Activated naive CD4-positive, alpha-beta T cell treated with anti-CD3 and anti-CD28 coated beads for 36 hours (primary cell): ENCODE data around the gene C20orf204. TPM values are rescaled to one million over a fixed set of nuclear protein-coding genes. Genes with fewer than 3 reads are reported as not detected.

Source experiments
- CTCF ChIA-PET: fragments of 350-600 bp; sonication (Branson Sonifier 250); formaldehyde crosslinking; loops from one replicate; lab custom pipeline; 2021; ENCODE audit warnings: antibody characterized with exemption; lab: Charles Lee
- DNase-seq: peaks from one replicate; pipeline ENCODE4 v3.0.0-alpha.2; 2020
- H3K27ac Mint-ChIP-seq: one replicate; pipeline ENCODE4 v1.8.0; 2021; ENCODE audit warnings: mild to moderate bottlenecking, mixed read lengths
- H3K27me3 Mint-ChIP-seq: one replicate; pipeline ENCODE4 v1.8.0; 2021; ENCODE audit warnings: low read depth, mixed read lengths
- H3K36me3 Mint-ChIP-seq: one replicate; pipeline ENCODE4 v1.8.0; 2021; ENCODE audit warnings: low read depth, mixed read lengths
- H3K4me1 Mint-ChIP-seq: one replicate; pipeline ENCODE4 v1.8.0; 2021; ENCODE audit warnings: low read depth, mixed read lengths
- H3K4me3 Mint-ChIP-seq: one replicate; pipeline ENCODE4 v1.8.0; 2021; ENCODE audit warnings: mild to moderate bottlenecking, moderate library complexity, mixed read lengths
- H3K9me3 Mint-ChIP-seq: one replicate; pipeline ENCODE4 v1.8.0; 2021; ENCODE audit warnings: mixed read lengths
- intact Hi-C: fragments of 100-400 bp; cut with micrococcal nuclease; formaldehyde crosslinking; loops from one replicate; pipeline ENCODE4 v1.15.1; 2023
- total RNA-seq, 2 experiments: library from RNA; stranded (reverse); gene quantifications; one replicate each; pipeline ENCODE4 v1.2.3, GENCODE V29; 2021

Gene C20orf204
- total RNA-seq, 2 experiments from 2014 or later: 1.1 to 1.7 TPM

DNA sequence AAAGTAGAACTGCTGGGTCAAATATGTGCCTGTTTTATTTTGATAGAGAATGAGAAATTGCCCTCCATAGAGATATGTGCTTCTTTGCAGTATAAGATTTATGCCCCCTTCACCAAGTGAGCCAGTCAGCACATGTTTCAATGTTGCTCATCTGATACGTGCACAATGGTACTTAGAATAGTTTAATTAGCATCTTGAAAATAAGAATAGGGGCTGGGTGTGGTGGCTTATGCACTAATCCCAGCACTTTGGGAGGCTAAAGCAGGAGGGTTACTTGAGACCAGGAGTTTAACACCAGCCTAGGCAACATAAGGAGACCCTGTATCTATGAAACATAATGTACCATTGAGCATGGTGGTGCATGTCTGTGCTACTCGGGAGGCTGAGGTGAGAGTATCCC, 20.3 kb upstream of the C20orf204 start:
- Mint-ChIP-seq H3K4me3 (no peak overlapping the region), H3K36me3 (peaks cover 50% of the 10 kb centered on the region), H3K9me3 (no peaks in the 10 kb centered on the region), H3K27ac (no peak overlapping the region), H3K4me1 (peaks cover 18% of the 10 kb centered on the region), H3K27me3 (no peaks in the 10 kb centered on the region)
- CTCF ChIA-PET: no interaction called here
- intact Hi-C loops: no loop called here
- DNase-seq: no peak

GRCh38 chr20:64021124-64021975, 14.6 kb upstream of the C20orf204 start:
- no peaks in the 10 kb centered on the region for H3K27me3 Mint-ChIP-seq

DNA sequence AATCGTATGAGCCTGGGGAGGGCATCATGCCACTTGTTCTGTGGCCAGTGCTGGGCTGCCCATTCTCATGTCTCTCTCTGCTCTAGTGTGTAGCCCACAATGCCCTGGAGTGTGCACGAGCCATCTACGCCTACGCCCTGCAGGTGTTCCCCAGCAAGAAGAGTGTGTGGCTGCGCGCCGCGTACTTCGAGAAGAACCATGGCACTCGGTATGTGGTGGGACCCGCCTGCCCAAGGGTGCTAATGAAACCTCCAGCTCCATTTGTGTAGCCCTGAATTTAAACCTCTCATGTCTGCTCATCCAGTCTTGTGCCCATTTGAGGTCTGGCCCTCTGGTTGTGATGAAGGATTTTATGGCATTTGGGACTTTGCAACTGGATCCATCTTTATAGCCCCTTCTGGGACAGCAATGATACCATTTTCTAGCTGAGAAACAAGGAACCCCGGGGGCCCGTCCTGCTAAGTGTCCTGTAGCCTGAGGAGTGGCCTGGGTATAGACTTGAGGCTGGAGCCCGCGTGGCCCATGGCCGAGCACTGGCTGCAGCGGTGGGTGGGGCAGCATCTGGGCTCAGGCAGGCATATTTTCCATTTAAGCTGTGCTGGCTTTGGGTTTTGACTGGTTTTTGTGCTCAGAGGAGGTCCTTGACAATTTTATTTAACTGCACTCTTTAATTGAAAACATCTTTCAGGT, 13.2 kb upstream of the C20orf204 start:
- Mint-ChIP-seq H3K36me3 (peaks cover 44% of the 10 kb centered on the region), H3K27ac (no peak overlapping the region), H3K4me3 (no peak overlapping the region), H3K27me3 (no peaks in the 10 kb centered on the region), H3K4me1 (no peaks in the 10 kb centered on the region), H3K9me3 (no peaks in the 10 kb centered on the region)
- CTCF ChIA-PET: interaction anchor here (1.0 kb wide), 1 partner anchor 14 kb away, joined by 4 read pairs; the partner anchor contains the start of gene C20orf204
- no peak for DNase-seq
- intact Hi-C loops: no loop called here

More at GRCh38 chr20:64021124-64021975, 14.6 kb upstream of the C20orf204 start:
- Mint-ChIP-seq H3K27ac (no peak overlapping the region), H3K36me3 (peaks cover 46% of the 10 kb centered on the region), H3K4me3 (no peak overlapping the region), H3K9me3 (no peaks in the 10 kb centered on the region), H3K4me1 (no peaks in the 10 kb centered on the region)
- intact Hi-C loops: no loop called here
- no peak for DNase-seq
- CTCF ChIA-PET: no interaction called here

GRCh38 chr20:64023361-64024140, 12.4 kb upstream of the C20orf204 start:
- Mint-ChIP-seq H3K9me3 (no peaks in the 10 kb centered on the region), H3K27me3 (no peaks in the 10 kb centered on the region), H3K4me3 (no peak overlapping the region), H3K27ac (no peak overlapping the region), H3K36me3 (peaks cover 39% of the 10 kb centered on the region), H3K4me1 (no peaks in the 10 kb centered on the region)
- CTCF ChIA-PET: interaction anchor here (1.0 kb wide), 1 partner anchor 13 kb away, joined by 4 read pairs; the partner anchor contains the start of gene C20orf204
- intact Hi-C loops: no loop called here
- DNase-seq: no peak

GRCh38 chr20:64024141-64024990, 11.6 kb upstream of the C20orf204 start:
- Mint-ChIP-seq H3K36me3 (peaks cover 35% of the 10 kb centered on the region), H3K4me1 (no peaks in the 10 kb centered on the region), H3K9me3 (no peaks in the 10 kb centered on the region), H3K4me3 (no peak overlapping the region), H3K27me3 (no peaks in the 10 kb centered on the region), H3K27ac (no peak overlapping the region)
- CTCF ChIA-PET: interaction anchor here (1.4 kb wide), 1 partner anchor 15 kb away, joined by 3 read pairs; no protein-coding TSS in a partner anchor
- intact Hi-C loops: no loop called here
- DNase-seq: no peak

- CTCF ChIA-PET: interaction anchor here (1.4 kb wide), 1 partner anchor 14 kb away, joined by 3 read pairs; no protein-coding TSS in a partner anchor
- H3K36me3 Mint-ChIP-seq: peaks cover 39% of the 10 kb centered on the region
- no peaks in the 10 kb centered on the region for H3K27me3 Mint-ChIP-seq
- intact Hi-C loops: no loop called here
- no peak overlapping the region for H3K4me3 Mint-ChIP-seq
- H3K4me1 Mint-ChIP-seq: no peaks in the 10 kb centered on the region
- DNase-seq: no peak
- H3K27ac Mint-ChIP-seq: no peak overlapping the region
- no peaks in the 10 kb centered on the region for H3K9me3 Mint-ChIP-seq
Measured at GRCh38 chr20:64025101-64025825, 10.7 kb upstream of the C20orf204 start.

DNA sequence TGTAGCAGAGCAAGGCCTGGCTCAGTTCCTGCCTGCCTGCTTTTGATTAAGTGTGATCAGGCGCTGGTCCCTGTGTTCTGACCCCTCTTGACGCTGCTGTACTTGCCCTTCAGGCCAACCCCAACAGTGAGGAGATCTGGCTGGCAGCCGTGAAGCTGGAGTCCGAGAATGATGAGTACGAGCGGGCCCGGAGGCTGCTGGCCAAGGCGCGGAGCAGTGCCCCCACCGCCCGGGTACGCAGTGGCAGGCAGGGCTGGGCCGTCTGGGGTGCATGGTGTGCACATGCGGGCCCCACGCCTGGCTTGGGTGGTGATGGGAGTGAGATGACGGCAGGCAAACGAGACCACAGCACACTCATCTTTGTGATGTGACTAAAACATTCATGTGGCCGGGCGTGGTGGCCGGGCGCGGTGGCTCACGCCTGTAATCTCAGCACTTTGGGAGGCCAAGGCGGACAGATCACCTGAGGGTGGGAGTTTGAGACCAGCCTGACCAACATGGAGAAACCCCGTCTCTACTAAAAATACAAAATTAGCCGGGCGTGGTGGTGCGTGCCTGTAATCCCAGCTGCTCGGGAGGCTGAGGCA, 10.1 kb upstream of the C20orf204 start:
- intact Hi-C loops: no loop called here
- H3K4me1 Mint-ChIP-seq: no peaks in the 10 kb centered on the region
- no peak overlapping the region for H3K27ac Mint-ChIP-seq
- DNase-seq: no peak
- no peaks in the 10 kb centered on the region for H3K27me3 Mint-ChIP-seq
- H3K36me3 Mint-ChIP-seq: peaks cover 42% of the 10 kb centered on the region
- H3K9me3 Mint-ChIP-seq: no peaks in the 10 kb centered on the region
- CTCF ChIA-PET: interaction anchor here (1.4 kb wide), 1 partner anchor 13 kb away, joined by 3 read pairs; no protein-coding TSS in a partner anchor
- H3K4me3 Mint-ChIP-seq: no peak overlapping the region

DNA sequence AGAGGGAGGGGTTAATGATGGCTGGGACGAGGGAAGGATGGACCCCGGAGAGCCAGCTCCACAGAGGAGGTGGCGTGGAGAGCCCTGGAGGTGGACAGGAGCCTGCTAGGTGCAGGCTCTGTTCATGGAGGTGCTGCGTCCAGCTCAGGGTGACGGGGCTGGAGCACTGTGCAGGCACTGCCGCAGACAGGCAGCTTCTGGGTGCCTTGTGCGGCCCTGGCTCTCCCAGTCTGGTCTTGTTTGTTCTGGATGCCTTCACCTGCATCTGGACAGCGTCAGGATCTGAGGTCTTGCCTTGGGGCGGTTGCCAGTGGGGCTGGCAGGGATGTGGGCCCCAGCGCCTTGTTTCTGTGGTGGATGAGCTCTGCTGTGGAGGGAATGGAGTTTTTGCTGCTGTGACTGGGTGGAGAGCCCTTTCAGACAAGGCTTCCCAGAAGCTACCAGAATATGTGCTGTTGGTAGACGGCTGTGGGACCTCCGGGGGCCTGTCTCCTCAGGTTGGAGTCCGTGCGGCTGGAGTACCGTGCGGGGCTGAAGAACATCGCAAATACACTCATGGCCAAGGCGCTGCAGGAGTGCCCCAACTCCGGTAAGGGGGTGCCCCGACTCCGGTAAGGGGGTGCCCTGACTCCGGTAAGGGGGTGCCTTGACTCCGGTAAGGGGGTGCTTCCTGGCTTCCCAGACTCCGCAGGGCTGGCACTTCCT, 7.8 kb upstream of the C20orf204 start:
- H3K27ac Mint-ChIP-seq: peak overlapping the region; percentile 16
- CTCF ChIA-PET: interaction anchor here (2.0 kb wide), 1 partner anchor 11 kb away, joined by 9 read pairs; no protein-coding TSS in a partner anchor
- H3K4me3 Mint-ChIP-seq: no peak overlapping the region
- intact Hi-C loops: no loop called here
- no peaks in the 10 kb centered on the region for H3K4me1 Mint-ChIP-seq
- peaks cover 30% of the 10 kb centered on the region for H3K36me3 Mint-ChIP-seq
- H3K9me3 Mint-ChIP-seq: no peaks in the 10 kb centered on the region
- no peaks in the 10 kb centered on the region for H3K27me3 Mint-ChIP-seq
- no peak for DNase-seq

GRCh38 chr20:64029293-64030117, 6.5 kb upstream of the C20orf204 start:
- H3K27me3 Mint-ChIP-seq: no peaks in the 10 kb centered on the region
- no peak for DNase-seq
- H3K4me1 Mint-ChIP-seq: peaks cover 7% of the 10 kb centered on the region
- H3K27ac Mint-ChIP-seq: no peak overlapping the region
- no peaks in the 10 kb centered on the region for H3K9me3 Mint-ChIP-seq
- H3K36me3 Mint-ChIP-seq: peaks cover 21% of the 10 kb centered on the region
- intact Hi-C loops: no loop called here
- CTCF ChIA-PET: no interaction called here
- no peak overlapping the region for H3K4me3 Mint-ChIP-seq
